ENCODE data around the gene OSBPL6. TPM values are rescaled to one million over a fixed set of nuclear protein-coding genes. Genes with fewer than 3 reads are reported as not detected.

The OSBPL6 gene
- polyA plus RNA-seq, 1 donor = 4.6 TPM

DNA sequence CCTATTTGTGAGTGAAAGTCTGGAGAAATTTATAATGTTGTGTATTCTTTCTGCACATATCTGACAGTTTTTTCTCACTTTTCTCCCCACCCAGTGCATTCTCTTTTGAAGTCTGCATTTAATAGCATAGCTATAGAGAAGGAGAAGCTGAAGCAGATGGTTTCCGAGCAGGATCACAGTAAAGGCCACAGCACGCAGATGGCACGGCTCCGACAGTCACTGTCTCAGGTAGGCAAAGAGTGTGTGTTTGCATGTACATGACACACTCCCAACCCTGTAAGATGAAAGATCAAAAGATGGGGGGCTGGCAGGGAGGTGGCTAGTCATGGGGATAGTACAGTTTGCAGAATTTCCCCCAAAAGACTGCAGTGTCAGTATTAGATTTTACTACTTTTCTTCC is 167.3 kb downstream of the OSBPL6 start:
- no peak for DNase-seq

- DNase-seq = no peak
Observed at GRCh38 chr2:178363252-178363651, 168.9 kb downstream of the OSBPL6 start.

DNA sequence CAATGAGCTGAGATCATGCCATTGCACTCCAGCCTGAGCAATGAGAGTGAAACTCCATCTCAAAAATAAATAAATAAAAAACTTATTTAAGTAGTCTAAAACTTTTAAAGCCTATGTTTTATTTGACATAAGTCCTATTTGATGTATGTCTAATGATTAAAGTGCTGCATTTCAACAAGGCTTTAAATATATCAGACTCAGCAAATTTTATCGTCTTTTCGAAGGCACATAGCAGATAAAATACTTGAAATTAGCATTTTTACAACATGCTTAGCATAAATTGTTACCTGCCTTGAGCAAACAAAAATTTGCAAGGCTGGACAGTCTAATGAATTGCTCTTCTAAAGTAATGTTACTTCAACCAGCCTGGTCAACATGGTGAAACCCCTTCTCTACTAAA is 170.8 kb downstream of the OSBPL6 start:
- DNase-seq = no peak

DNA sequence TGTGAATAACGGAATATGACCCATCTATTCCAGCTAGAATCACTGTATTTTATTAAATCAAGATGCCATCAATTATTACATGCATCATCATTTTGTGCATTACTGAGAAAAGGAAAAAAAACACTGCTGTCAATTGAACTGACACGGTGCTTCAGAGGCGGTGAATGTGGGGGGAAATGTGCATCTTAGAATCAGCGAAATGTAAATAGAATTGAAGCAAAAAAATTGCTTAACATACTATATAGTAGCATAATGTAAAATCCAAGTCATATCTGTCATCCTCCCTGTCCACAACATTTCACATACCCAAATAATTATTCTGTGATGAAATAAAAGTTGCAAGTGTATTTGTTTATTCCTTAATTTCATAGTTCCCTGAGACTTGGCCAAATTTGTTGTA is 172.1 kb downstream of the OSBPL6 start:
- no peak for DNase-seq

DNA sequence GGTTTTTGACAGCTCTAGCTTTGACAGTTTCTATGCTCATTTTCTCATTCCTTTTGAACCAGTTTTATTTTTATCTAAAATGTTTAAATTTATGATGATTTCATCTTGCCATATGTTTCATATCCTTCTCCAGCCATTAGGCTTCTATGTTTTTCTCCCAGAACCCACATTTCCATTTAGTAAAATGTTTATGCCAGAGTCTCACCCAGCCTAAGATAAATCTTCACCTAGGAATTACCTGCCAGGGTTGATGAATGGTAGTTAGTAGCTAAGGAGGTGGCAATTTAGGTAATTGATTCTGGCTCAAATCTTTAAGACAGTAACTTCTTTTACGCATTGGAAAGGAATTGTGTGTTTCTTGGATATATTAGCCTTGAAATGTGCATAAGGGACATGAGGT is 173.0 kb downstream of the OSBPL6 start:
- DNase-seq = no peak

GRCh38 chr2:178374865-178375264 is 180.6 kb downstream of the OSBPL6 start:
- no peak for DNase-seq

GRCh38 chr2:178377046-178377445 is 182.7 kb downstream of the OSBPL6 start:
- no peak for DNase-seq

GRCh38 chr2:178379162-178380004 is 185.1 kb downstream of the OSBPL6 start:
- no peak for DNase-seq

- DNase-seq = no peak
Observed at GRCh38 chr2:178380763-178381162, 186.5 kb downstream of the OSBPL6 start.

DNA sequence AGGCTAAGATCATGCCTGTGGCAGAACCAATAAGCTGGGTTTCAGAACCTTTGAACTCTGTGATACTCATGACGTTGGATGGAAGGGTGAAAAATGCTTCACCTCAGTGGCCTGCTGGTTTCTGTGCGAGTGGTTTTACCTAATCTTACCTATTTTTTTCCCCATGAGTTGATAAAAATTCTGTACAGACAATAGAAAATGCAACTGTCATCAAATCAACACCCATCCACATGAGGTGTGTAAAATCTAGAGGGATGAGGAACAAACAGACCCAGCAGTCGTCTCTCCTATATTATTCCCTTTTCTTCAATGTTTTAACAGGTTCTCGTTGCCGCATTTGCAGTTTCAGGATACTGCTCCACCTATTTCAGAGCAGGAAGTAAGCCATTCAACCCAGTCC is 189.4 kb downstream of the OSBPL6 start:
- DNase-seq = no peak

DNA sequence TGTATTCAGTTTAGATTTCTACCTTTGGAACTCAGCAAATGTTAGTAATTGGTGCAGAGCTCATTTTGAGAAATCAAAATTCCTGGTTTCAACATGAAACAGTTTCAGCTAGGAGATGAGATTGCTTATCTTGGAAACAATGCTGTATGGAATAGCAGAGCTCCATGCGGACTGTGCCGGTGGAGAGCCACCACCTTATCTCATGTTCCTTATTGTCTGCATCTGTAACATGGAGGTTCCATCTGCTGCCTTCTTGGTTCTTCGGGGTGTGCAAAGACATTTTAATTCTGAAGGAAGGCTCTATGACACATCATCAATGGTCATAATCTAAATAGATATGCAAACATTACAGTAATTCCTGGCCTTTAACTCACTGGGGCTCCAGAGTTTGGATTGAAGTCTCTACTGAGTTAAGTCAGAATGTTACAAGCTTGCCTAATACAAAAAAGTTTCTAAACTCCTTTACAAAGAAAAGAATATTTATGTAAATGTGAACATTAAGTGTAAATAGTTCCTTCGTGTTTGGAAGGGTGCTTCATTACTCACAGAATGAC is 191.4 kb downstream of the OSBPL6 start:
- DNase-seq = no peak

GRCh38 chr2:178386986-178387597 is 192.8 kb downstream of the OSBPL6 start:
- DNase-seq = no peak

GRCh38 chr2:178388287-178388686 is 194.0 kb downstream of the OSBPL6 start:
- DNase-seq = no peak

GRCh38 chr2:178391701-178392100 is 197.4 kb downstream of the OSBPL6 start:
- no peak for DNase-seq

- no peak for DNase-seq
Observed at GRCh38 chr2:178392215-178392614, 197.9 kb downstream of the OSBPL6 start.

GRCh38 chr2:178394859-178395258 is 200.5 kb downstream of the OSBPL6 start:
- no peak for DNase-seq

- no peak for DNase-seq
Observed at GRCh38 chr2:178395295-178395694, 201.0 kb downstream of the OSBPL6 start.

DNA sequence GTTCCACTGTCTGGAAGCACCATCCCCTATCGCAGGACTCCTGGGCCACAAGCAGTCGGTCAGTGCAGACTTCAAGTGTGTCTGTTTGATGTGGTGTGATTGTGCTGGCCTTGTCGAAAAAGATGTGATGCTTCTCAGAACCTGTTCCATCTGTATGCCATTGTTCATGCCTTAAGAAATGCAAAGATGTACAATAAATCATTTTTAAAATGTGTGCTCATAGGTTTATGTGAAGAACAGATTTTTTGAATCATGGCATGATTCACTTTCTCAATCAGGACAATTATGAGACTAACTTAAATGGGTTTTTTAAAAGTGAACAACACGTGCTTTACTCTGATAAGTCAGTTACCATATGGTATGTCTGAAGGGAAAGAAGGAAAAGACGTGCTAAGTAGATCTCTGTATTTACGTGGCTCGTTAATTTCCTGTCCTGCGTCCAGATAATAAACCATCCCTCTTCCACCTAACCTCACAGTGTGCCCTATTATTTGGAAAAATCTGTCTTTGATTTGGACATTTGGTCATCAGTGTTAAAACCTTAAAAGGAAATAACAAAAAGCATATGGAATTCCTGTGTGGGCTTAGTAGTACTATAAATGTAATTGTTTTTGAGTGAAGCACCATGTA is 201.7 kb downstream of the OSBPL6 start:
- DNase-seq = no peak

GRCh38 chr2:178397002-178397605 is 202.8 kb downstream of the OSBPL6 start:
- peak; percentile 40 for DNase-seq

- no peak for DNase-seq
Observed at GRCh38 chr2:178401994-178402437, 207.7 kb downstream of the OSBPL6 start.

- no peak for DNase-seq
Observed at GRCh38 chr2:178403671-178404306, 209.5 kb downstream of the OSBPL6 start.

DNA sequence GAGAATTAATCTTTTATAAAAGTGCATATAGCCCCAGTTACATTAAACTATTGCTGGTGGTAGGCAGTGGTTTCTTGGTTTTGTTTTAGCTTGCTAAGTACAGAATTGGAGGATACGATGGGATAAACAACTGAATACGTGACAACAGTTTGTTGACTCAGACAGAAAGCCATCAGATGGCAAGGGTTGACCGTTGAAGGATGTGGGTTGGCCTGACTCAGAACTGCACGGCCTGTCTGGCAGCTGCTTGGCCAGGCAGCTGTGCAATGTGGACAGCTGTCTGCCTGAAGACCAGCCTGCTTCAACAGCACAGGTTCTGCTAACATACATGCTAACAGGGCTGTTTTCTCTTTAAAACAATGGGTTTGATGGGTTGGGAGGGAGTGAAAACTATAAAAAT is 210.1 kb downstream of the OSBPL6 start:
- peak; percentile 46 for DNase-seq
